Astrocyte of the spinal cord (primary cell): Measurements from ENCODE around the gene CTXN3.
A peak's percentile ranks its signal among the peaks of the same experiment; 100 is the strongest.

Experiments used
- DNase-seq: peaks from one replicate; pipeline ENCODE4 v3.0.0; 2011; ENCODE audit warnings: low read depth, low spot score
- H3K4me3 ChIP-seq: 2 replicates; pipeline ENCODE4 v1.5.1; 2011; ENCODE audit warnings: low read depth, mild to moderate bottlenecking, low read length, moderate library complexity
- CTCF ChIP-seq: IDR thresholded peaks from 2 replicates; pipeline ENCODE4 v1.5.1; 2012; ENCODE audit warnings: low read depth, mild to moderate bottlenecking, low read length, inconsistent platforms
- in situ Hi-C: cut with HindIII; loops from 2 replicates; pipeline ENCODE4 v1.10.0; 2017; ENCODE audit warnings: low sequenced_read_pairs

The CTXN3 gene

GRCh38 chr5:127602896-127603844 is 45.7 kb upstream of the CTXN3 start:
- TF ChIP-seq CTCF = no peak
- DNase-seq = no peak
- in situ Hi-C loops = no loop called here
- no peak overlapping the region for H3K4me3 ChIP-seq

GRCh38 chr5:127608077-127608660 is 40.7 kb upstream of the CTXN3 start:
- DNase-seq = peak; percentile 46
- H3K4me3 ChIP-seq = no peak overlapping the region
- no peak for TF ChIP-seq CTCF
- in situ Hi-C loops = no loop called here

- in situ Hi-C loops = no loop called here
- no peak overlapping the region for H3K4me3 ChIP-seq
- TF ChIP-seq CTCF = no peak
- no peak for DNase-seq
Observed at GRCh38 chr5:127609011-127609410, 39.9 kb upstream of the CTXN3 start.

- in situ Hi-C loops = no loop called here
- no peak for DNase-seq
- no peak for TF ChIP-seq CTCF
- H3K4me3 ChIP-seq = no peak overlapping the region
Observed at GRCh38 chr5:127609957-127610356, 38.9 kb upstream of the CTXN3 start.

GRCh38 chr5:127612441-127613141 is 36.3 kb upstream of the CTXN3 start:
- no peak for TF ChIP-seq CTCF
- no peak overlapping the region for H3K4me3 ChIP-seq
- DNase-seq = no peak
- in situ Hi-C loops = no loop called here

GRCh38 chr5:127615916-127616315 is 33.0 kb upstream of the CTXN3 start:
- in situ Hi-C loops = no loop called here
- TF ChIP-seq CTCF = no peak
- H3K4me3 ChIP-seq = no peak overlapping the region
- no peak for DNase-seq
